Measurements from ENCODE around the gene NPRL2. TPM values are rescaled to one million over a fixed set of nuclear protein-coding genes. Genes with fewer than 3 reads are reported as not detected.

The NPRL2 gene
- total RNA-seq, 1 experiment from 2014 or later: 29.8 TPM

GRCh38 chr3:50373146-50374051 is 22.8 kb upstream of the NPRL2 start:
- Mint-ChIP-seq H3K4me3 (ENCODE audit: unreplicated experiment) (no peak overlapping the region), H3K9me3 (ENCODE audit: unreplicated experiment) (no peaks in the 10 kb centered on the region), H3K27me3 (ENCODE audit: insufficient read depth, unreplicated experiment) (peaks cover 13% of the 10 kb centered on the region), H3K27ac (ENCODE audit: unreplicated experiment) (no peak overlapping the region), H3K4me1 (ENCODE audit: low read depth, unreplicated experiment) (no peaks in the 10 kb centered on the region), H3K36me3 (ENCODE audit: insufficient read depth, unreplicated experiment) (no peaks in the 10 kb centered on the region)
- no TSS peak for BruUV-seq (replicated peaks)
- Histone ChIP-seq H3K4me3 (ENCODE audit: low read depth, low read length) (no peak overlapping the region), H3K36me3 (ENCODE audit: control insufficient read depth, insufficient read depth, low read length) (no peaks in the 10 kb centered on the region), H3K4me1 (no peaks in the 10 kb centered on the region), H3K27me3 (replicated peaks; ENCODE audit: control insufficient read depth, insufficient read depth, low read length) (no peaks in the 10 kb centered on the region), H3K9me3 (no peaks in the 10 kb centered on the region)
- intact Hi-C loops (cut with micrococcal nuclease; ENCODE audit: unreplicated experiment): no loop called here
- ChIA-PET POLR2A (no interaction called here), CTCF (interaction anchor here (0.6 kb wide), 1 partner anchor 953 kb away, joined by 4 read pairs; no protein-coding TSS in a partner anchor)
- DNase-seq: no peak
- no peak for TF ChIP-seq CTCF (IDR thresholded peaks at IDR 0.05; ENCODE audit: insufficient read depth in 1 of 2, low read depth in 1 of 2, low read length in 1 of 2, severe bottlenecking in 1 of 2, unreplicated experiment in 1 of 2)

- H3K9me3 Mint-ChIP-seq (ENCODE audit: unreplicated experiment): no peaks in the 10 kb centered on the region
- H3K27me3 Mint-ChIP-seq (ENCODE audit: insufficient read depth, unreplicated experiment): peaks cover 13% of the 10 kb centered on the region
- no peak overlapping the region for H3K27ac Mint-ChIP-seq (ENCODE audit: unreplicated experiment)
- Histone ChIP-seq H3K36me3 (ENCODE audit: control insufficient read depth, insufficient read depth, low read length) (no peaks in the 10 kb centered on the region), H3K9me3 (no peaks in the 10 kb centered on the region), H3K27me3 (replicated peaks; ENCODE audit: control insufficient read depth, insufficient read depth, low read length) (no peaks in the 10 kb centered on the region), H3K4me1 (no peaks in the 10 kb centered on the region), H3K4me3 (ENCODE audit: low read depth, low read length) (no peak overlapping the region)
- H3K4me3 Mint-ChIP-seq (ENCODE audit: unreplicated experiment): no peak overlapping the region
- H3K4me1 Mint-ChIP-seq (ENCODE audit: low read depth, unreplicated experiment): no peaks in the 10 kb centered on the region
- TF ChIP-seq CTCF (IDR thresholded peaks at IDR 0.05; ENCODE audit: insufficient read depth in 1 of 2, low read depth in 1 of 2, low read length in 1 of 2, severe bottlenecking in 1 of 2, unreplicated experiment in 1 of 2): no peak
- ChIA-PET CTCF (no interaction called here), POLR2A (no interaction called here)
- no TSS peak for BruUV-seq (replicated peaks)
- intact Hi-C loops (cut with micrococcal nuclease; ENCODE audit: unreplicated experiment): no loop called here
- no peaks in the 10 kb centered on the region for H3K36me3 Mint-ChIP-seq (ENCODE audit: insufficient read depth, unreplicated experiment)
- no peak for DNase-seq
These were observed 21.8 kb upstream of the NPRL2 start for GRCh38 chr3:50372349-50372748.

- no peaks in the 10 kb centered on the region for H3K9me3 ChIP-seq
- H3K9me3 Mint-ChIP-seq (ENCODE audit: unreplicated experiment): no peaks in the 10 kb centered on the region
- H3K4me3 Mint-ChIP-seq (ENCODE audit: unreplicated experiment): no peak overlapping the region
- intact Hi-C loops (cut with micrococcal nuclease; ENCODE audit: unreplicated experiment): no loop called here
- H3K27ac Mint-ChIP-seq (ENCODE audit: unreplicated experiment): no peak overlapping the region
- no peaks in the 10 kb centered on the region for H3K27me3 ChIP-seq (replicated peaks; ENCODE audit: control insufficient read depth, insufficient read depth, low read length)
- H3K4me3 ChIP-seq (ENCODE audit: low read depth, low read length): no peak overlapping the region
- no TSS peak for BruUV-seq (replicated peaks)
- no peaks in the 10 kb centered on the region for H3K36me3 ChIP-seq (ENCODE audit: control insufficient read depth, insufficient read depth, low read length)
- no peak for TF ChIP-seq CTCF (IDR thresholded peaks at IDR 0.05; ENCODE audit: insufficient read depth in 1 of 2, low read depth in 1 of 2, low read length in 1 of 2, severe bottlenecking in 1 of 2, unreplicated experiment in 1 of 2)
- ChIA-PET CTCF (interaction anchor here (0.5 to 1.0 kb wide), 6 partner anchors 10 to 1776 kb away, joined by 3 to 14 read pairs (median 4); partner anchors contain the start of gene CISH), POLR2A (no interaction called here)
- no peaks in the 10 kb centered on the region for H3K4me1 ChIP-seq
- no peak for DNase-seq
- peaks cover 14% of the 10 kb centered on the region for H3K27me3 Mint-ChIP-seq (ENCODE audit: insufficient read depth, unreplicated experiment)
- no peaks in the 10 kb centered on the region for H3K4me1 Mint-ChIP-seq (ENCODE audit: low read depth, unreplicated experiment)
- H3K36me3 Mint-ChIP-seq (ENCODE audit: insufficient read depth, unreplicated experiment): no peaks in the 10 kb centered on the region
These were observed 20.6 kb upstream of the NPRL2 start for GRCh38 chr3:50371133-50371685.
